OCI-LY1 (cell line): ENCODE measurements around the gene CCDC117.

Source experiments
- EZH2 ChIP-seq: fragments of 200-600 bp; sonication (generic), shearing (Covaris generic); IDR thresholded peaks from 2 replicates; pipeline ENCODE4 v1.8.0; 2017; ENCODE audit warnings: borderline replicate concordance, mixed run types, mild to moderate bottlenecking, antibody characterized with exemption, low read length, moderate library complexity, mixed read lengths
- TF ChIP-seq, protein P1 (sequence below): fragments of 200-600 bp; sonication (generic), shearing (Covaris generic); IDR thresholded peaks from 2 replicates; pipeline ENCODE4 v1.5.1; 2017; ENCODE audit warnings: mild to moderate bottlenecking, antibody characterized with exemption, low read length, moderate library complexity, mixed read lengths

DNA sequence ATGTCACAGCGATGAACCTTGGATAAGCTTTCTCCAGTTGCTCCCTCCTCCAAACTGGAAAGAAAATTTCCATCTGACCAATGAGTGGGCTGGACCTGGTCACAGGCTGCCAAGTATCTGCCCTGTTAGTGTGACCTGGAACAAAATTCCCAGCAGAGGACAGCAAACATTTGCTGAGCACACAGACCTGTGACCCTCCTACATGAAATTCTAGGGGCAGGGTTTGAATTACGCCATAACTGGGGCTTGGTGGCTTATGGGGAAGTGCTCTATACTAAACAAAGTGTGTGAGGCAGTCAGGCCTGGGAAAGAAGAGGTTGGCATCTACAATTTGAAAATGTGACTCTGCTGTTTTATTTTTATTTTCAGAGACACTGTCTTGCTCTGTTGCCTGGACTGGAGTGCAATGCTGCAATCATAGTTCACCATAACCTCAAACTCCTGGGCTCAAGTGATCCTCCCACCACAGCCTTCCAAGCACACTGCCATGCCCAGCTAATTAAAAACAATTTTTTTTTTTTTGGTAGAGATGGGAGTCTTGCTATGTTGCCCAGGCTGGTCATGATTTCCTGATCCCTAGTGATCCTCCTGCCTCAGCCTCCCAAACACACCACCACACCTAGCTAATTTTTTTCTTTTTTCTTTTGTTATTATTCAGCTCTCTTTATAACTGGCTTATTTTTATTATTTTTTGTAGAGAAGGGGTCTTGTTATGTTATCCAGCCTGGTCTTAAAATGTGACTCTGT, 41.5 kb downstream of the CCDC117 start:
- TF ChIP-seq, protein P1, sequence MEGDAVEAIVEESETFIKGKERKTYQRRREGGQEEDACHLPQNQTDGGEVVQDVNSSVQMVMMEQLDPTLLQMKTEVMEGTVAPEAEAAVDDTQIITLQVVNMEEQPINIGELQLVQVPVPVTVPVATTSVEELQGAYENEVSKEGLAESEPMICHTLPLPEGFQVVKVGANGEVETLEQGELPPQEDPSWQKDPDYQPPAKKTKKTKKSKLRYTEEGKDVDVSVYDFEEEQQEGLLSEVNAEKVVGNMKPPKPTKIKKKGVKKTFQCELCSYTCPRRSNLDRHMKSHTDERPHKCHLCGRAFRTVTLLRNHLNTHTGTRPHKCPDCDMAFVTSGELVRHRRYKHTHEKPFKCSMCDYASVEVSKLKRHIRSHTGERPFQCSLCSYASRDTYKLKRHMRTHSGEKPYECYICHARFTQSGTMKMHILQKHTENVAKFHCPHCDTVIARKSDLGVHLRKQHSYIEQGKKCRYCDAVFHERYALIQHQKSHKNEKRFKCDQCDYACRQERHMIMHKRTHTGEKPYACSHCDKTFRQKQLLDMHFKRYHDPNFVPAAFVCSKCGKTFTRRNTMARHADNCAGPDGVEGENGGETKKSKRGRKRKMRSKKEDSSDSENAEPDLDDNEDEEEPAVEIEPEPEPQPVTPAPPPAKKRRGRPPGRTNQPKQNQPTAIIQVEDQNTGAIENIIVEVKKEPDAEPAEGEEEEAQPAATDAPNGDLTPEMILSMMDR: no peak
- TF ChIP-seq EZH2: no peak
